HUDEP-2 (cell line): ENCODE results near the gene CALN1.
A peak's percentile ranks its signal among the peaks of the same experiment; 100 is the strongest.
"Not testable (repeated sequence)": the region's sequence is repeated elsewhere in the genome, so short reads cannot be mapped to it uniquely, and the experiment has no call there.

ENCODE experiments used
- DNase-seq, 76 experiments: peaks; one replicate each; lab custom pipeline; 2025; ENCODE audit not compliant: unreplicated experiment in 76 of 76; lab: John Stamatoyannopoulos, UW

Gene CALN1

GRCh38 chr7:72412121-72412618, at the start of gene CALN1:
CALN1 (minus strand) TSS chr7:72412338.
- not testable (repeated sequence) for DNase-seq

DNA sequence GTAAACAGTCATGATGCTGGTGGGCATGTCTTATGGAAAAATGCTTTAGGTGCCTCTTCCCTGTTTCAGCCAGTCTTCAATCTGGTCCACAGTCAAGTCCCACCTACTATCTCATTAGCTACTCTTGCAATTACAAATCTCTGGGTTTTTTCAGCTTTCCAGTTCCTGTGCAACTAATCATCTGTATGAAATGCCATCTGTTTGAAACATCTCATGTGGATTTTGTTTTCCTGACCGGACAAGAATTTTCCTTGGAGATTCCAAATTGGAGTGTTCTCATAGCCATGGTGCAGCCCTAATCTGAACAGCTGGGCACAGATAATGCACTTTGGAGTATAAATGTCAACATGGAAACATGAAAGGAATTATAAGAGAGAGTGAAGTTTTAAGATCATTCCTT, 41.3 kb upstream of the CALN1 start:
- DNase-seq: no peak

DNA sequence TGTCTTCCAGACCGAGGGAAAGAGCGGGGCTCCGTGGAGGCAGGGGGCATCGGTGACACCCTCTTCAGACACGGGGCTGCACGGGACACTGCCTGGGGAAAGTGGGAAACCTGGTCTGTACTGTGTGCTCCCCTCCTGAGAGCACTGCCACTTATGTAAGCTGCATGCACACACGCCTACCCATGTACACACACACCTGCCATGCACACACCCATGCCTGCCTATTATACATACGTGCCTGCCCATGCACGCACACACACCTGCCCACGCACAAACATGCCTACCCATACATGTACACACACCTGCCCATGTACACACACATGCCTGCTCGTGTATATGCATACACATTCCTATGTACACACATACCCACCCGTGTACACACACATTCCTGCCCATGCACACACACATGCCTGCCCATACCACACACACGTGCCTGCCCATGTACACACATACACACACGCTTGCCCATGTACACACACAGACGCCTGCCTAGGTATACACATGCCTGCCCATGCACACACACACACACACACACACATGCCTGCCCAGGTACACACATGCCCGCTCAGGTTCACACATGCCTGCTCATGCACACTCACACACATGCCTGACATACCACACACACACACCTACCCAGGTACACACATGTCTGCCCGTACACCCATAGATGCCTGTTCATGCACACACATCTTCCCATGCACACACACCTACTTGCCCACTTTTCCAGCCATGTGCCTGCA, 35.5 kb upstream of the CALN1 start:
- DNase-seq: no peak

- no peak for DNase-seq
Observed at GRCh38 chr7:72446591-72447462, 34.7 kb upstream of the CALN1 start.

- no peak for DNase-seq
Observed at GRCh38 chr7:72446131-72446530, 34.0 kb upstream of the CALN1 start.

- no peak for DNase-seq
Observed at GRCh38 chr7:72445580-72445979, 33.4 kb upstream of the CALN1 start.

- DNase-seq: no peak
Observed at GRCh38 chr7:72445075-72445474, 32.9 kb upstream of the CALN1 start.

- no peak for DNase-seq
Observed at GRCh38 chr7:72444026-72444776, 32.1 kb upstream of the CALN1 start.

DNA sequence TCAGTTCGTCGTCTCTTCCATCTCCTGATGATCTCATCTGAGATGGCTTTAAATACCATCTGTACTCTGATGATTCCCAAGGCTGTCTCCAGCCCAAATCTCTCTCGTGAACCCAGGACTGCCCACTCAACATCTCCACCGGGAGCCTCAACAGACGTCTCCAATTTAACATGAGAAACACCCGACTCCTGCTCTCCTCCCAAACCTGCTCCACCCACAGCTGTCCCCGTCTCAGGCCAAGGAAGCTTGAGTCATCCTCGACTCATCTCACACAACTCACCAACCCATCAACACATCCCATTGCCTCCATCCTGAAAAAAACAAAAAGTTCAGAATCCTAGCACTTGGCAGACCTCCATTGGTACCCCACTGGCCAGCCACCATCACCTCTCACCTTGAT, 29.7 kb upstream of the CALN1 start:
- no peak for DNase-seq

DNA sequence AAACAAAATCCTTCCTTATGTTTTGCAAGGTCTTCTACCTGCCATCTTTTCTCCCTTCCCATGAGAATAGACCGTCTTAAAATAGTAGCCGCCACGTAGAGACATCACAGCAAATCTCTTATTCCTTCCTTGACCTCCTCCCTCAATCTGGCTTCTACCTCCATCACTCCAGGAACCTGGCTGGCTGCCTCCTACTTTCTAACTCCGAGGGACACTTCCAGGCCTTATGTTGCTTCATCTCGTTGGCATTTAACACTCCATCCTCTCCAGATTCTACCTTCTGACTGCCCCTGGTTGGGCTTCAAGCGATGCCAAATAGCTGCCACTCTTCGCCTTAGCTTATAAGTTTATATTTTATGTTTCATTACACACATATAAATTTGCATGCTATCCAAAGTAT, 26.4 kb upstream of the CALN1 start:
- DNase-seq: no peak

DNA sequence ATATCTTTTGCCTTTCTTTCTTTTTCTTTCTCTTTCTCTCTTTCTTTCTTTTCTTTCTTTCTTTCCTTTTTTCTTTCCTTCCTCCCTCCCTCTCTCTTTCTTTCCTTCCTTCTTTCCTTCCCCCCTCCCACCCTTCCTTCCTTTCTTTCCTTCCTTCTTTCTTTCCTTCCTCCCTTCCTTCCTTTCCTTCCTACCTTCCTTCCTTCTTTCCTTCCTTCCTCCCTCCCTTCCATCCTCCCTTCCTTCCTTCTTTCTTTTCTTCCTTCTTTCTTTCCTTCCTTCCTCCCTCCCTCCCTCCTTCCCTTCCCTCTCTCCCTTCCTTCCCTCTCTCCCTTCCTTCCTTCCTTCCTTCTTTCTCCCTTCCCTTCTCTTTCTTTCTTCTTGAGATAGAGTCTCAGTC, 25.5 kb upstream of the CALN1 start:
- no peak for DNase-seq

DNA sequence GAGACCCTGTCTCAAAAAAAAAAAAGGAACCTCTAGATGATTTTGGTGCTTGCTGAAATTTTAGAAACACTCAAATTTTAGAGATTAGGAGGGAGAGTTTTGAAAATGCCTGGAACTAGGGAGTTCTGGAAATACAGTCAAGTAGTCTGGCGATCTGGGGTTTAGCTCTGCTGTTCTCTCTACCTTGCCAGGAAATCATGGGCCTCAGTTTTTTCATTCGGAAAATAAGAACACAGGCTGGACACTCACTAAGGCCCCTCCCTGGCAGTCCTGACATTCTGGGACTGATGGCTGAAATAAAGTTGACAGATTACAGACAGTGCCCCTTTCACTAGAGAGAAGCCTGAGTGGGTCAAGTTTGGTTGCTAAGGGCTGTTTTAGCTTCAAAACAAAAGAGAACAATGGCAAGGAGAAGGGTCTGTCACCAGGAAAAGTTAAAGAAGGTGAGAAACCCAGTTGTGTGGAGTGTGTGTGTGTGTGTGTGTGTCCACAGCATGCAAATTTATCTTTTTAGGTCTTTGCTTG, 25.0 kb upstream of the CALN1 start:
- DNase-seq: no peak

GRCh38 chr7:72435925-72436480, 23.9 kb upstream of the CALN1 start:
- peak in 5 of 76 experiments; percentile 2 to 43 (median 11) for DNase-seq

- DNase-seq: no peak
Observed at GRCh38 chr7:72435366-72435765, 23.2 kb upstream of the CALN1 start.

DNA sequence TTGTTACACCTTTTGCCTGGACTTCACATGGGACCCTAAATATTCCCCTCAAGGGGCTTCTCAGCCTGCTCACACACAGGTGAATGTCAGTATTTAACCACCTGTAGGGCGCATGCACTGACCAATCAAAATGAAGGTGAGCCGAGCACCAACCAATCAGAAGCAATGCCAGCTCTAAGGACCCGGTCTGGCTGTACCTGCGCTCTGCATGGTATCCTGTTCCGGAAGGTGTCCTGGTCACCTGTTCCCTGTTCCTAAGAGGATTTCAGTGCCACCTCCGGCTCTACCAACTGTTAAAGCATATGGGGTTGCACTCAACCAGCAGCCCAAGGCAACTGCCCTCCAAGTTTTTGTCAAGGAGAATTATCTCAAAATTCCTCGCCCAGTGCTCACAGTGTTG, 18.4 kb upstream of the CALN1 start:
- DNase-seq: no peak

- DNase-seq: no peak
Observed at GRCh38 chr7:72429316-72429715, 17.2 kb upstream of the CALN1 start.

DNA sequence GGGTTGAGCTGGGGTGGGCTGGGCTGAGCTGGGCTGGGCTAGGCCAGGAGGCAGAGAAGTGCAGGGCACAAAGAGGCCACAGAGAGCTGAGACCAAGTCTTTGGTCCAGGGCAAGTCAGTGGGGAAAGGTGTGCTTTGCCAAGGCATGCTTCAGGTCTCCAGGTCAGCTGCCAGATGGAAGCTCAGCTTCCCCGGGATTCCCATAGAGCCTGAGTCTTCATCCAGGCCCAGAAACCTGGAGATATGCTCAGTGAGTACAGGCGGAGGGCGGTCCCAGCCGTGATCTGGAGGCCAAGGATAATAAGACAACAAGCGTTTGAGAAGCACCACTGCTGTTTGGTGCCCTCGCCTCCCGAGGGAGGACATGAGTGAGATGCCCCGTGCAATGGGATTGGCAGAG, 4.7 kb upstream of the CALN1 start:
- DNase-seq: no peak

DNA sequence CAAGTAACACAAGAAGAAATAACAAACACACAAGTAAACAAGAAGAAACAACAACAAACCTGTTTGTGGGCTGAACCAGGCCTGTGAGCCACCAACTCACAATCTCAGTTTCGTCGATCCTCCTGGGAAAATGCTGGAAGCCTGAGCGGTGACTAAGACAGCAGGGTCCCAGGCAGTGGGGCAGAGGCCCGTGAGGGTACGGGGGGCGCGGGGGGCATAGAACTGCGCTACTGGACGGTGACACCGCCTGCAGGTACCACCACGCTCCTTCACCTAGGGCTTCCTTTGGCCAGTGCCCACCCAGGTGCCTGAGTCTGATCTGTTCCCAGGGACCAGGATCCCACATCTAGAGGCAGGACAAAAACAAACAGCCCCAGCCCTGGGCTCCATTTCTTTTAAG, 3.4 kb upstream of the CALN1 start:
- DNase-seq: no peak

DNA sequence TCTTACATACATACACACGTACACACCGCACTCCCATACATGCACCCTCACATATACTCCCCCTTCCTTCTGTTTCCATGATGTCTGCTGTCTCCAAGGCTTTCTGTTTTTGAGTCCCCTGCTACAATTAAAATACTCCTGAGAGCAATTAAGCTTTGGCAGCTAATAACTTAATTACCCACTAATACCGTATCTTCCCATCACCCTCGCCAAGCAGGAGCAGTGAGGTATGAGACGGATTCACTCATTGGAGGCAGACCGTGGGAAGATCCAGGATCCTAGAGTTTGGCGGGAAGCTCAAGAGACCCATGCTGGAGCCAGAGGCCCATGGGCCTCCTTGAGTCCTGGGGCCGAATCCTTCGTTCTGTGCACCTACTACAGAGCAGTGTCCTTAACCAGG, 1.7 kb upstream of the CALN1 start:
- no peak for DNase-seq

GRCh38 chr7:72413290-72413689, 1.2 kb upstream of the CALN1 start:
- no peak for DNase-seq

DNA sequence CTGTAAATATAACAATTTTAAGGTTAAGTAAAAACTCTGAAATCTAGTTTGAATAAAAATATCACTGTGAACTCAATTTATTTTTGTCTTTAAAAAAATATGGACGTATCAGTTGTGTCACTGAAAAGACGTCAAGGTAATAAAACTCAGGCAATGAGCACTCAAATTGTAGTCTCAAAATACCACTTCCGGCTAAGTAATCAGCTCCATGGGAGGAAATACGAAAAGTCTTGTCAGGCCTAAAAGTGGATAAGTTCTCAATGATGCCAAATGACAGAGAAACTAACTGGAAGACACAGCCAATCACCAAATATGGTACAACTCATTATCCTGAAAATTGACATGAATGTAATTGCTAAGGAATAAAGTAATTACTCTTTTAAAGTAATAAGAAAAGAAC, 719 bp downstream of the CALN1 start:
- DNase-seq: no peak
